ENCODE data around the gene YRDC. TPM values are rescaled to one million over a fixed set of nuclear protein-coding genes. Genes with fewer than 3 reads are reported as not detected.
A peak's percentile ranks its signal among the peaks of the same experiment; 100 is the strongest.

YRDC gene
- total and polyA plus RNA-seq, 2 of the 13 experiments (the other 11 are each of a cell fraction or from before 2014, with no cell fraction given): 27.5 to 29.2 TPM

GRCh38 chr1:37807555-37808368 is at the start of gene YRDC, which contains the start of gene C1orf122 (continued):
- TF ChIP-seq ZNF354B (CRISPR knock-in tag; IDR thresholded peaks at IDR 0.05) (no peak), TRIM24 (CRISPR knock-in tag; IDR thresholded peaks at IDR 0.05) (no peak), ZNF337 (CRISPR knock-in tag; IDR thresholded peaks at IDR 0.05; ENCODE audit: borderline replicate concordance, low read depth) (no peak), ERF (CRISPR knock-in tag; IDR thresholded peaks at IDR 0.05) (peak; percentile 64; the same call in 1 of the 2 replicates), ZFP90 (CRISPR knock-in tag; IDR thresholded peaks at IDR 0.05; ENCODE audit: borderline replicate concordance) (no peak), YY1 (IDR thresholded peaks at IDR 0.05; ENCODE audit: insufficient read depth, insufficient replicate concordance, low read depth, low read length) (peak; percentile 6), ZNF678 (CRISPR knock-in tag; IDR thresholded peaks at IDR 0.05) (no peak), KAT2B (IDR thresholded peaks at IDR 0.05; ENCODE audit: borderline replicate concordance, low read depth, low read length) (no peak), TEAD3 (CRISPR knock-in tag; optimal IDR thresholded peaks at IDR 0.05; ENCODE audit: borderline replicate concordance) (peak; percentile 90), RARA (CRISPR knock-in tag; IDR thresholded peaks at IDR 0.05) (0 out of 2 replicates have a peak, but pooled peaks have one; percentile 3), MNT (IDR thresholded peaks at IDR 0.05) (no peak), GATAD2A (CRISPR knock-in tag; IDR thresholded peaks at IDR 0.05) (0 out of 2 replicates have a peak, but pooled peaks have one; percentile 15), PHF21A (CRISPR knock-in tag; IDR thresholded peaks at IDR 0.05) (peak; percentile 64; the same call in 1 of the 2 replicates), CBFB (CRISPR knock-in tag; IDR thresholded peaks at IDR 0.05) (0 out of 2 replicates have a peak, but pooled peaks have one; percentile 32), ZBED4 (CRISPR knock-in tag; IDR thresholded peaks at IDR 0.05; ENCODE audit: borderline replicate concordance) (0 out of 2 replicates have a peak, but pooled peaks have one; percentile 13), ZSCAN31 (CRISPR knock-in tag; IDR thresholded peaks at IDR 0.05; ENCODE audit: low read depth) (no peak), ZNF75D (CRISPR knock-in tag; IDR thresholded peaks at IDR 0.05; ENCODE audit: borderline replicate concordance) (no peak), ZNF329 (CRISPR knock-in tag; IDR thresholded peaks at IDR 0.05; ENCODE audit: low read depth) (0 out of 2 replicates have a peak, but pooled peaks have one; percentile 27), ZNF841 (CRISPR knock-in tag; IDR thresholded peaks at IDR 0.05; ENCODE audit: borderline replicate concordance) (no peak), ZNF563 (CRISPR knock-in tag; IDR thresholded peaks at IDR 0.05) (no peak), ZNF607 (CRISPR knock-in tag; IDR thresholded peaks at IDR 0.05; ENCODE audit: borderline replicate concordance) (peak; percentile 50; the same call in 1 of the 2 replicates), TBL1XR1 (IDR thresholded peaks at IDR 0.05; ENCODE audit: borderline replicate concordance, low read length, partially characterized antibody) (no peak), ZNF225 (CRISPR knock-in tag; IDR thresholded peaks at IDR 0.05) (no peak), CREB1 (IDR thresholded peaks at IDR 0.05) (peak; percentile 81), CREB1 (CRISPR knock-in tag; IDR thresholded peaks at IDR 0.05) (peak; percentile 95)

Measured in HepG2 (cell line).